ENCODE results near the gene CTDSPL. TPM values are rescaled to one million over a fixed set of nuclear protein-coding genes. Genes with fewer than 3 reads are reported as not detected.

Gene CTDSPL
- polyA plus RNA-seq, 2 donors: 7.6 to 13.6 TPM

DNA sequence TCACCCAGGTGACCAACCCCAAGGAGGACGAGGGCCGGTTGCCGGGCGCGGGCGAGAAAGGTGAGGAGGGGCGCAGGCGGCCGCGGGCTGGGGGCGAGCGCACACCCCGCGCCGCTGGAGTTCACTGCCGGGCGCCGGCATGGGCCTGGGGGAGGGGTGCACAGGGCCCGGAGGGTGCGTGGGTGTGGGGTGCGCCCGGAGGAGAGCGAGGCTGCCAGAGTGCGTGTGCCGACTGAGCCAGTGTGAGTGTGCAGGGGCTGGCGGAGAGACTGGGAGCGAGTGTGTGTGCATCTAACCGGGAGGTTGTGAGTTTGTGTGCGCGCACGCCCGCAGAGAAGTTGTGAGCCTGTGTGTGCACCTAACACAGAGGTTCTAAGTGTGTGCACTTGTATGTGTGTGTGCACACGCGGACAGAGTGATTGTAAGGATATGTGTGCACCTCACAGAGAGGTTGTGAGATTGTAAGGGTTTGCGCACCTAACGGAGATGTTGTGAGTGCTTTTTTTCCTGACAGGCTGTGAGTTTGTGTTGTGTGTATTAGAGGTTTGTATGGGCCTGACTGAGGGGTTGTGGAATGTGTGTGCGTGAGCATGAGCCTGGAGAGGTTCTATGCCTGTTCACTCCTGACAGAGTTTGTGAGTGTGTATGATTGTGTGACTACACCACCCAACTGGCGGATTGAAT is 681 bp downstream of the CTDSPL start:
- Histone ChIP-seq H3K27me3 (ENCODE audit: control insufficient read depth in 1 of 2, insufficient read depth in 2 of 2, low read length in 2 of 2) (no peaks in the 10 kb centered on the region), H3K27ac (ENCODE audit: low read depth in 2 of 2, low read length in 1 of 2) (peak overlapping the region; percentile 79 to 86), H3K9me3 (ENCODE audit: control insufficient read depth in 2 of 2, insufficient read depth in 1 of 2, low read depth in 1 of 2, low read length in 1 of 2) (no peaks in the 10 kb centered on the region), H3K4me1 (ENCODE audit: control insufficient read depth in 2 of 2, insufficient read depth in 2 of 2, low read length in 1 of 2) (peaks cover 8 to 12% of the 10 kb centered on the region in 2 donors), H3K36me3 (ENCODE audit: control insufficient read depth in 2 of 2, insufficient read depth in 2 of 2, low read length in 1 of 2) (no peaks in the 10 kb centered on the region), H3K4me3 (ENCODE audit: low read depth in 1 of 2, low read length in 2 of 2) (peak overlapping the region; percentile 73 to 76)
- WGBS, 2 donors: 4 to 6% methylated on average over 38 of the region's 38 CpGs

DNA sequence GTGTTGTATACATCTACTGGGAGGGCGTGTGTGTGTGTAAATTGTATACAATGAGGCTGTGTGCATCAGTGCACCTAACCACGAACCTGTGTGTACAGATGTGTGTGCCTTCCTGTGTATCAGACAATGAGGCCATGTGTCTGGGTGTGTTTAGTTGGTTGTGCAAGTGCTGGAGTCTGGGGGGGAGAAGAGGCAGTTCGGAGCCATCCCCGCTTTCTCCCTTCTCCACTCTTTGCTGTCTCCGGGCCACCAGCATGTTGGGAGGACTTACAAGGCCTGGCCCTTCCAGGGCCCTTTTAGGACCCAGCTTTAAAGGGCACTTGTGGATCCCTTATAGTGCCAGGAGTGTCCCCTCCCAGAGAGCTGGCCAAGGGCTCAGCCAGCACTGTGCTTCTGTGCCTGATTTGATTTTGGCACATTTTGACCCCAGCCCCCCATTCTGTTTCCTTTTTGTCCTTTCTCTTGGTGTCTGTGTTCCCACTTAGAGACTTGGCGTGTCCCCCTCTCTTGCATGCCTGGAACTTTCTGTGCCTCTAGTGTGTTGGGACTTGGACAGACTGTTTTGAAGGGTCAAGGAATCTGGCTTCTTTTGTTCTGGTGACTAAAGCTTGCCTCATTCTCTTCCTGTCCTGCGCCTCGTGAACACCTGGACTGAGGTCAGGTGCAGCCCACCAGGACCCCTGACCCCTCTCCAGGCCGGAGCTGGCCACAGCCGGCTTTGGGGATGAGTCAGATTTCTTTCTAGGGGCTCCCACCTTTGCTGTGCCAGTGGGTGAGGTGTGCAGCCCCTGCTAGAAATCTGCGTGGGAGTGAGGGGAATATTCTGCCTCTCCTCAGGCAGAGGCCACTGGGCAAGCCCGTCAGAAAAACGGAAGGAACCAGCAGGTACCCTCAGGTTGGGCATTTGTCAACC is 1.5 kb downstream of the CTDSPL start:
- Histone ChIP-seq H3K4me3 (ENCODE audit: low read depth in 1 of 2, low read length in 2 of 2) (peak overlapping the region; percentile 73 to 76), H3K27me3 (ENCODE audit: control insufficient read depth in 1 of 2, insufficient read depth in 2 of 2, low read length in 2 of 2) (no peaks in the 10 kb centered on the region), H3K9me3 (ENCODE audit: control insufficient read depth in 2 of 2, insufficient read depth in 1 of 2, low read depth in 1 of 2, low read length in 1 of 2) (no peaks in the 10 kb centered on the region), H3K36me3 (ENCODE audit: control insufficient read depth in 2 of 2, insufficient read depth in 2 of 2, low read length in 1 of 2) (no peaks in the 10 kb centered on the region), H3K27ac (ENCODE audit: low read depth in 2 of 2, low read length in 1 of 2) (peak overlapping the region; percentile 79 to 86), H3K4me1 (ENCODE audit: control insufficient read depth in 2 of 2, insufficient read depth in 2 of 2, low read length in 1 of 2) (peaks cover 8 to 12% of the 10 kb centered on the region in 2 donors)
- 25 to 30% methylated on average over 13 of the region's 13 CpGs for WGBS, 2 donors

DNA sequence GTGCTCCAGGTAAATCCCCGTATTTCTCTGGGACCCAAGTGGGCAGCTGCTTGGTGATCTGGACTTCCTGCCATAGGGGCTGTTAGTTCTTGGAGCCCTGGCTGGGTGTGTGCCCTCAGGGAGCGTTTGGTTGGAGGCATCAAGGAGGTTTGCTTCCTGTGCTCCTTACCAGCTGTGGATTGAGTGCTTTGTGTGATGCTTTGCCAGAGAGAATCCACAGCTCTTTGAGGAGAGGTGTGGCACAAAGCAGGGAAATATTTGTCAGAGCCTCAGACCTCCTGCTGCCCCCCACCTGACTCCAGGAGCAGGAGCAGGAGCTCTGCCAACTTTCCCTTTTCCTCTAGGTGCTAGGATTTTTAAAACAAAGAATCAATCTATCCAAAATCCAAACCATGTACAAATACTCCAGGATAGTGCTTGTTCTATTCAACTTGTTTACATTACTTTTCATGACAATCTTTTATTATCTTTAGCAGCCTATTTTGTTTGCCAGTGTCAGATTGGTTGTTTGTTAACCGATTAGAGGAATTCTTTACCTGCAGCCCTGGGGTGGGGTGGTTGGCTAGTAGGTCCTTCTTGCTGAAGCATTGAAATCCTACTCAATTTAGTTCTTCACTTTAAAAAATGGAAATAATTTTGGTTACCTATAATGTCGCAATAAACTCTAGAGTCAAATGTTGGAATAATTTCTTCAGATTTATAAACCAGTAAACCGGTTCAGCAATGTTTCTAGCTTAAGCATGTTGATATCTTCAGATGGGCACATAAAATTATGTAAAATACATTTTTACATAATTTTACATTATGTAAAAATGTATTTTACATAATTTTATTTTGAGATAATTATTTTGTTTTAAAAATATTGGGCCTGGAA is 2.5 kb downstream of the CTDSPL start:
- Histone ChIP-seq H3K9me3 (ENCODE audit: control insufficient read depth in 2 of 2, insufficient read depth in 1 of 2, low read depth in 1 of 2, low read length in 1 of 2) (no peaks in the 10 kb centered on the region), H3K27me3 (ENCODE audit: control insufficient read depth in 1 of 2, insufficient read depth in 2 of 2, low read length in 2 of 2) (no peaks in the 10 kb centered on the region), H3K4me3 (ENCODE audit: low read depth in 1 of 2, low read length in 2 of 2) (no peak overlapping the region), H3K36me3 (ENCODE audit: control insufficient read depth in 2 of 2, insufficient read depth in 2 of 2, low read length in 1 of 2) (no peaks in the 10 kb centered on the region), H3K4me1 (ENCODE audit: control insufficient read depth in 2 of 2, insufficient read depth in 2 of 2, low read length in 1 of 2) (peaks cover 8 to 12% of the 10 kb centered on the region in 2 donors), H3K27ac (ENCODE audit: low read depth in 2 of 2, low read length in 1 of 2) (peak overlapping the region; percentile 14 to 86)
- WGBS, 2 donors: 35 to 41% methylated on average over 5 of the region's 5 CpGs

DNA sequence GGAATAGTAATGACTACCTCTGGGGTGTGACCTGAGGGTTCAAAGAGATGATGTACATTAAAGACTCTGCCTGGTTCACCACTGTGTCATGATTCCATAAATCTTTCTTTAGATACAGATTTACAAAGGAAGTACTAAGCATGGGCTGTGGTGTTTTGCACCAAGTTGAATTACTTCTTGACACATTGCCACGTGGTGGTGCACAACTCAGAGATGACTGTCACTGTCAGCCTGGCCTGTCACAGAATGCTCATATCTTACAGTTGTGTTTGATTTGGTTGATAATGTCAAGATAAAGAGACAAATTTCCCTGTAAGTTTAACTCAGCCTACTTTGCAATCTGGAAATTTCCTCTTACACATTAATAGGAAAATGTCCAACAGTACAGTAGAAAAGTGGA is 3.2 kb downstream of the CTDSPL start:
- no peaks in the 10 kb centered on the region for H3K9me3 ChIP-seq (ENCODE audit: control insufficient read depth in 2 of 2, insufficient read depth in 1 of 2, low read depth in 1 of 2, low read length in 1 of 2)
- H3K27me3 ChIP-seq (ENCODE audit: control insufficient read depth in 1 of 2, insufficient read depth in 2 of 2, low read length in 2 of 2): no peaks in the 10 kb centered on the region
- H3K4me3 ChIP-seq (ENCODE audit: low read depth in 1 of 2, low read length in 2 of 2): no peak overlapping the region
- peaks cover 7 to 9% of the 10 kb centered on the region in 2 donors for H3K4me1 ChIP-seq (ENCODE audit: control insufficient read depth in 2 of 2, insufficient read depth in 2 of 2, low read length in 1 of 2)
- no peaks in the 10 kb centered on the region for H3K36me3 ChIP-seq (ENCODE audit: control insufficient read depth in 2 of 2, insufficient read depth in 2 of 2, low read length in 1 of 2)
- no peak overlapping the region for H3K27ac ChIP-seq (ENCODE audit: low read depth in 2 of 2, low read length in 1 of 2)
- 10 to 28% methylated on average over 1 of the region's 1 CpG for WGBS, 2 donors

DNA sequence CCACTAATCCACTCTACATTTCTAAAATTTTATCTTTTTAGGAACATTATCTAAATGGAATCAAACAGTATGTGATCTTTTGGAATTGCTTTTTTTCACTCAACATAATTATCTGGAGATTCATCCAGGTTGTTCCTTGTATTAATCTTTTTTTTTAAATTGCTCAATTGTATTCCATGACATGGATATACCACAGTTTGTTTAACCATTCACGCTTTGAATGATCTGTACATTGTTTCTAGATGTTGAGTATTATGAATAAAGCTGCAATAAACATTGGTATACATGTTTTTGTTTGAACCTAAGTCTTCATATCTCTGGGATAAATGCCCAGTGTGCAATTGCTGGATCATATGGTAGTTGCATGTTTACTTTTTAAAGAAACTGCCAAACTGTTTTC is 5.5 kb downstream of the CTDSPL start:
- WGBS, 2 donors: 91 to 92% methylated on average over 1 of the region's 1 CpG
- no peaks in the 10 kb centered on the region for H3K9me3 ChIP-seq (ENCODE audit: control insufficient read depth in 2 of 2, insufficient read depth in 1 of 2, low read depth in 1 of 2, low read length in 1 of 2)
- H3K36me3 ChIP-seq (ENCODE audit: control insufficient read depth in 2 of 2, insufficient read depth in 2 of 2, low read length in 1 of 2): no peaks in the 10 kb centered on the region
- H3K27ac ChIP-seq (ENCODE audit: low read depth in 2 of 2, low read length in 1 of 2): no peak overlapping the region
- H3K27me3 ChIP-seq (ENCODE audit: control insufficient read depth in 1 of 2, insufficient read depth in 2 of 2, low read length in 2 of 2): no peaks in the 10 kb centered on the region
- H3K4me1 ChIP-seq (ENCODE audit: control insufficient read depth in 2 of 2, insufficient read depth in 2 of 2, low read length in 1 of 2): peaks cover 0 to 5% of the 10 kb centered on the region in 2 donors
- no peak overlapping the region for H3K4me3 ChIP-seq (ENCODE audit: low read depth in 1 of 2, low read length in 2 of 2)

DNA sequence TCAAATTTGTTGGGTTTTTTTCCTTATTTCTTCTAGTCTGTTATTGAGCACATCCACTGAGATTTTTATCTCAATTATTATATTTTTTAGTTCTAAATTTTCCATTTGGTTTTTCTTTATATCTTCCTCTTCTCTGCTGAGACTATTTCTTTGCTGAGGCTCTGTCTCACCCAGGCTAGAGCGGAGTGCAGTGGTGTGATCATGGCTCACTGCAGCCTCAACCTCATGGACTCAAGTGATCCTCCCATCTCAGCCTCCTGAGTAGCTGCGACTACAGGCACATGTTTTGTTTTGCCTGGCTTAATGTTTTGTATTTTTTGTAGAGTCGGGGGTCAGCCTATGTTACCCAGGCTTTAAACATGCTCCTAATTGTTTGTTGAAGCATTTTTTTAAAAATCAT is 10.2 kb downstream of the CTDSPL start:
- 96% methylated on average over 3 of the region's 3 CpGs for WGBS, 2 donors
- Histone ChIP-seq H3K4me1 (ENCODE audit: control insufficient read depth in 2 of 2, insufficient read depth in 2 of 2, low read length in 1 of 2) (no peaks in the 10 kb centered on the region), H3K27ac (ENCODE audit: low read depth in 2 of 2, low read length in 1 of 2) (no peak overlapping the region), H3K4me3 (ENCODE audit: low read depth in 1 of 2, low read length in 2 of 2) (no peak overlapping the region), H3K36me3 (ENCODE audit: control insufficient read depth in 2 of 2, insufficient read depth in 2 of 2, low read length in 1 of 2) (no peaks in the 10 kb centered on the region), H3K27me3 (ENCODE audit: control insufficient read depth in 1 of 2, insufficient read depth in 2 of 2, low read length in 2 of 2) (no peaks in the 10 kb centered on the region), H3K9me3 (ENCODE audit: control insufficient read depth in 2 of 2, insufficient read depth in 1 of 2, low read depth in 1 of 2, low read length in 1 of 2) (no peaks in the 10 kb centered on the region)

DNA sequence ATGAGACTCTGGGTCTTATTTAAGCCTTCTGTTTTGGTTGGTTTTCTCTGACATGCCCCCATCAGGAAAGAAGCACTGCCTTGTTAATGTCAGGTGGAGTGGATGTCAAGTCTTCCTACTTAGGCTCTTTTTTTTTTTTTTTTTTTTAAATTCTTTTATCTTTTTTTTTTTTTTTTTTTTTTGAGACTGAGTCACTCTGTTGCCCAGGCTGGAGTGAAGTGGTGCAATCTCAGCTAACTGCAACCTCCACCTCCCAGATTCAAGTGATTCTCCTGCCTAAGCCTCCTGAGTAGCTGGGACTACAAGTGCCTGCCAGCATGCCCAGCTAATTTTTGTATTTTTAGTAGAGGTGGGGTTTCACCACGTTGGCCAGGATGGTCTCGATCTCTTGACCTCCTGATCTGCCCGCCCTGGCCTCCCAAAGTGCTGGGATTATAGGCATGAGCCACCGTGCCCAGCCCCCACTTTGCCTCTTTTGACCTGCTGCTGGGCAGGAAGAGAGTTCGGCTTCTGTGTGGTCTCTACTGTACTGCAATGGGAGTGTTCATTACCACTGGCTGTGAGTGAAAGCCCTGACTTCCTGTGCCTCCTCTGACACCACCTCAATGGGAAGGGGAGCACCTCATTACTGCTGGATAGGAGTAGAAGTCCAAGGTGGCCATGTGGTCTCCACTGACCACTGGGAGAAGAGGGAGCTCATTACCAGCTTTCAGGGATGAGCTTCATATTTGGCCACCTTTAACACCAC is 10.9 kb downstream of the CTDSPL start:
- no peaks in the 10 kb centered on the region for H3K4me1 ChIP-seq (ENCODE audit: control insufficient read depth in 2 of 2, insufficient read depth in 2 of 2, low read length in 1 of 2)
- WGBS, 2 donors: 89 to 90% methylated on average over 5 of the region's 5 CpGs
- no peak overlapping the region for H3K27ac ChIP-seq (ENCODE audit: low read depth in 2 of 2, low read length in 1 of 2)
- H3K9me3 ChIP-seq (ENCODE audit: control insufficient read depth in 2 of 2, insufficient read depth in 1 of 2, low read depth in 1 of 2, low read length in 1 of 2): no peaks in the 10 kb centered on the region
- H3K36me3 ChIP-seq (ENCODE audit: control insufficient read depth in 2 of 2, insufficient read depth in 2 of 2, low read length in 1 of 2): no peaks in the 10 kb centered on the region
- H3K4me3 ChIP-seq (ENCODE audit: low read depth in 1 of 2, low read length in 2 of 2): no peak overlapping the region
- no peaks in the 10 kb centered on the region for H3K27me3 ChIP-seq (ENCODE audit: control insufficient read depth in 1 of 2, insufficient read depth in 2 of 2, low read length in 2 of 2)

DNA sequence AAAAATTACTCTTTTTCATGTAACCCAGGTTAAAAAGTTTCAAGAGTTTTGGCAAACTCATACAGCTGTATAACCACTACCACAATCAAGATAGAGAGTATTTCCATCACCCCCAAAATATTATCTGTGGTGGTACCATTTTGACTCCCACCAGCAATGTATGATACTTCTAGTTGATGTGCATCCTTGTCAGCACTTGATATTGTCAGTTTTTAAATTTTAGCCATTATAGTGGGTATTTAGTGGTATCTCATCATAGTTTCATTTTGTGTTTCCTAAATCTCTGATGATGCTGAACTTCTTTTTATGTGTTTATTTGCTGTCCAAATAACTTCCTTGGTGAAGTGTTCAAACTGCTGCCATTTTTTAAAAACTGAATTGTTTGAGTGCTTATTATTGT is 14.6 kb downstream of the CTDSPL start:
- Histone ChIP-seq H3K4me3 (ENCODE audit: low read depth in 1 of 2, low read length in 2 of 2) (no peak overlapping the region), H3K9me3 (ENCODE audit: control insufficient read depth in 2 of 2, insufficient read depth in 1 of 2, low read depth in 1 of 2, low read length in 1 of 2) (no peaks in the 10 kb centered on the region), H3K4me1 (ENCODE audit: control insufficient read depth in 2 of 2, insufficient read depth in 2 of 2, low read length in 1 of 2) (no peaks in the 10 kb centered on the region), H3K27ac (ENCODE audit: low read depth in 2 of 2, low read length in 1 of 2) (no peak overlapping the region), H3K36me3 (ENCODE audit: control insufficient read depth in 2 of 2, insufficient read depth in 2 of 2, low read length in 1 of 2) (no peaks in the 10 kb centered on the region), H3K27me3 (ENCODE audit: control insufficient read depth in 1 of 2, insufficient read depth in 2 of 2, low read length in 2 of 2) (no peaks in the 10 kb centered on the region)

DNA sequence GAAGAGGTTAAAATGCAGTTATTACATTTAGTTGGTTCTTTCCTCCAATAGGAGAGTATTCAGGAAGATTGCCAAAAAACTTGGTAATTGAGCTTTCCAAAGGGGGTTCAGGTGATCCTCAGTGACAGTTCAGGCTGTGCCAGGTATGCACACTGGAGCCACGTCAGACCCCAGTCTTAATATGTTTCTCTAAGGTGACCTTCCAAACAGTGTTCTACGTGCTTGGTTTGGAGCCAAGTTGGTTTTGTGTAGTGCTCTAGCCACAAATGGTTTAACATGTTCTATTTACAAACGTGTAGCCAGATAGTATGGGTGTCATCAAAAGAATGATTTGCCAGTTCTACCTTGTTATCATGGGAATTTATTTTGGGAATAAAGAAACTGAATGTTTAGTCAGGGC is 21.0 kb downstream of the CTDSPL start:
- H3K27ac ChIP-seq (ENCODE audit: low read depth in 2 of 2, low read length in 1 of 2): no peak overlapping the region
- WGBS, 2 donors: 55 to 59% methylated on average over 3 of the region's 3 CpGs
- no peaks in the 10 kb centered on the region for H3K9me3 ChIP-seq (ENCODE audit: control insufficient read depth in 2 of 2, insufficient read depth in 1 of 2, low read depth in 1 of 2, low read length in 1 of 2)
- H3K4me1 ChIP-seq (ENCODE audit: control insufficient read depth in 2 of 2, insufficient read depth in 2 of 2, low read length in 1 of 2): no peaks in the 10 kb centered on the region
- no peak overlapping the region for H3K4me3 ChIP-seq (ENCODE audit: low read depth in 1 of 2, low read length in 2 of 2)
- H3K36me3 ChIP-seq (ENCODE audit: control insufficient read depth in 2 of 2, insufficient read depth in 2 of 2, low read length in 1 of 2): no peaks in the 10 kb centered on the region
- H3K27me3 ChIP-seq (ENCODE audit: control insufficient read depth in 1 of 2, insufficient read depth in 2 of 2, low read length in 2 of 2): no peaks in the 10 kb centered on the region
